Activated CD8-positive, alpha-beta memory T cell treated with anti-CD3 and anti-CD28 coated beads for 36 hours (primary cell): ENCODE data around the gene FBXW8. TPM values are rescaled to one million over a fixed set of nuclear protein-coding genes. Genes with fewer than 3 reads are reported as not detected.

Experiments
- CTCF ChIA-PET: fragments of 350-600 bp; sonication (Branson Sonifier 250); formaldehyde crosslinking; loops from one replicate; lab custom pipeline; 2021; ENCODE audit warnings: antibody characterized with exemption; lab: Charles Lee
- POLR2A ChIA-PET: fragments of 350-600 bp; sonication (Branson Sonifier 250); formaldehyde crosslinking; loops from one replicate; lab custom pipeline; 2021; ENCODE audit warnings: antibody characterized with exemption; lab: Charles Lee
- total RNA-seq, 2 experiments: library from RNA; stranded (reverse); gene quantifications; one replicate each; pipeline ENCODE4 v1.2.3, GENCODE V29; 2021

The FBXW8 gene
- total RNA-seq, 2 experiments from 2014 or later, result 7.6 to 9.1 TPM

- POLR2A ChIA-PET, result interaction anchor here (0.7 kb wide), 1 partner anchor 51 kb away, joined by 3 read pairs; no protein-coding TSS in a partner anchor
These were observed 131.0 kb downstream of the FBXW8 start for GRCh38 chr12:117041798-117042170.

GRCh38 chr12:117042171-117042842 lies 131.6 kb downstream of the FBXW8 start:
- ChIA-PET POLR2A (no interaction called here), CTCF (no interaction called here)

More at GRCh38 chr12:117041798-117042170, 131.0 kb downstream of the FBXW8 start:
- CTCF ChIA-PET, result no interaction called here

GRCh38 chr12:117042862-117043261 lies 132.1 kb downstream of the FBXW8 start:
- POLR2A ChIA-PET, result no interaction called here
- CTCF ChIA-PET, result no interaction called here

- POLR2A ChIA-PET, result no interaction called here
- CTCF ChIA-PET, result no interaction called here
These were observed 133.6 kb downstream of the FBXW8 start for GRCh38 chr12:117044311-117044710.

- CTCF ChIA-PET, result no interaction called here
- POLR2A ChIA-PET, result interaction anchor here (0.5 kb wide), 1 partner anchor 188 kb away, joined by 4 read pairs; no protein-coding TSS in a partner anchor
These were observed 134.0 kb downstream of the FBXW8 start for GRCh38 chr12:117044790-117045159.

GRCh38 chr12:117045160-117046010 lies 134.6 kb downstream of the FBXW8 start:
- POLR2A ChIA-PET, result interaction anchor here (0.5 kb wide), 1 partner anchor 188 kb away, joined by 4 read pairs; no protein-coding TSS in a partner anchor

GRCh38 chr12:117046011-117046369 lies 135.2 kb downstream of the FBXW8 start:
- POLR2A ChIA-PET, result no interaction called here
- CTCF ChIA-PET, result no interaction called here

More at GRCh38 chr12:117045160-117046010, 134.6 kb downstream of the FBXW8 start:
- CTCF ChIA-PET, result no interaction called here

- POLR2A ChIA-PET, result no interaction called here
- CTCF ChIA-PET, result interaction anchor here (0.6 kb wide), 1 partner anchor 189 kb away, joined by 3 read pairs; no protein-coding TSS in a partner anchor
These were observed 135.7 kb downstream of the FBXW8 start for GRCh38 chr12:117046425-117046824.

GRCh38 chr12:117046861-117047530 lies 136.2 kb downstream of the FBXW8 start:
- ChIA-PET CTCF (interaction anchor here (0.6 kb wide), 1 partner anchor 189 kb away, joined by 3 read pairs; no protein-coding TSS in a partner anchor), POLR2A (no interaction called here)

GRCh38 chr12:117047810-117048584 lies 137.2 kb downstream of the FBXW8 start:
- POLR2A ChIA-PET, result no interaction called here
- CTCF ChIA-PET, result no interaction called here

GRCh38 chr12:117048585-117048904 lies 137.8 kb downstream of the FBXW8 start:
- CTCF ChIA-PET, result no interaction called here
- POLR2A ChIA-PET, result no interaction called here

GRCh38 chr12:117049295-117049694 lies 138.5 kb downstream of the FBXW8 start:
- CTCF ChIA-PET, result interaction anchor here (0.6 kb wide), 1 partner anchor 14 kb away, joined by 3 read pairs; no protein-coding TSS in a partner anchor
- POLR2A ChIA-PET, result no interaction called here

GRCh38 chr12:117050060-117050459 lies 139.3 kb downstream of the FBXW8 start:
- POLR2A ChIA-PET, result no interaction called here
- CTCF ChIA-PET, result interaction anchor here (0.6 kb wide), 1 partner anchor 15 kb away, joined by 3 read pairs; no protein-coding TSS in a partner anchor

- POLR2A ChIA-PET, result no interaction called here
- CTCF ChIA-PET, result no interaction called here
These were observed 140.6 kb downstream of the FBXW8 start for GRCh38 chr12:117051380-117051779.

- POLR2A ChIA-PET, result no interaction called here
These were observed 141.8 kb downstream of the FBXW8 start for GRCh38 chr12:117052386-117053049.

GRCh38 chr12:117053050-117053400 lies 142.3 kb downstream of the FBXW8 start:
- POLR2A ChIA-PET, result no interaction called here
- CTCF ChIA-PET, result interaction anchor here (1.6 kb wide), 1 partner anchor 10 kb away, joined by 4 read pairs; no protein-coding TSS in a partner anchor

More at GRCh38 chr12:117052386-117053049, 141.8 kb downstream of the FBXW8 start:
- CTCF ChIA-PET, result interaction anchor here (1.6 kb wide), 1 partner anchor 10 kb away, joined by 4 read pairs; no protein-coding TSS in a partner anchor

- CTCF ChIA-PET, result interaction anchor here (0.6 to 1.6 kb wide), 2 partner anchors 9 to 78 kb away, joined by 3 to 4 read pairs; no protein-coding TSS in a partner anchor
- POLR2A ChIA-PET, result no interaction called here
These were observed 142.9 kb downstream of the FBXW8 start for GRCh38 chr12:117053597-117054201.

GRCh38 chr12:117054279-117054678 lies 143.5 kb downstream of the FBXW8 start:
- ChIA-PET POLR2A (no interaction called here), CTCF (interaction anchor here (0.6 kb wide), 1 partner anchor 78 kb away, joined by 3 read pairs; no protein-coding TSS in a partner anchor)
